T-helper 9 cell (primary cell): ENCODE results near the gene ECE1.

Source experiments
- DNase-seq: peaks from one replicate; pipeline ENCODE4 v3.0.0-alpha.2; 2020

The ECE1 gene

DNA sequence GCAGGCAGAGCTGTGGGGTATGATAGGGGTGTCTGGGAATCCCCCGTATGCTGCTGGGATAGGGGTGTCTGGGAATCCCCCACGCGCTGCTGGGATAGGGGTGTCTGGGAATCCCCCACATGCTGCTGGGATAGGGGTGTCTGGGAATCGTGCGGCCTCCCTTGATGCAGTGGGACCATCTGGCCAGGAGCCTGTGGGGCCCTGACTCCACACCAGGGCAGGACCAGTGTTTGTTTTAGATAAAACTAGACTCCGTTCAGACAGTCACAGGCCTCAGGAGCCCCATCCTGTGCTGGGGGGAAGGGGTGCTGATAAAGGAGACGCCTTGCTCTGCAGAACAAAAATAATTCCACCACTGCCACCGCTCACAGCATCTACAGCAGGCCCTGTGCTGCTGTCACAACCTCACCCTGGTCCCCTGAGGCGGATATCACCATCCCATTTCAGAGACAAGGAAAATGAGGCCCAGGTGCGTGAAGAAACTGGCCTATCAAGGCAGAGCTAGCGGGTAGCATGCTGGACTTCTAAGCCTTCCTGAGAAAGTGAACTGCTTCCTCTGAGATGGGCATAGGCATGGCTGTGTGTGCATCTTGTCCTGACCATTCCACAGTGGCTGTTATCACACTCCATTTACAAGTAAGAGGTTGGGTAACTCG lies 24.0 kb downstream of the ECE1 start:
- DNase-seq, result no peak

GRCh38 chr1:21265644-21266043 lies 24.6 kb downstream of the ECE1 start:
- DNase-seq, result no peak

DNA sequence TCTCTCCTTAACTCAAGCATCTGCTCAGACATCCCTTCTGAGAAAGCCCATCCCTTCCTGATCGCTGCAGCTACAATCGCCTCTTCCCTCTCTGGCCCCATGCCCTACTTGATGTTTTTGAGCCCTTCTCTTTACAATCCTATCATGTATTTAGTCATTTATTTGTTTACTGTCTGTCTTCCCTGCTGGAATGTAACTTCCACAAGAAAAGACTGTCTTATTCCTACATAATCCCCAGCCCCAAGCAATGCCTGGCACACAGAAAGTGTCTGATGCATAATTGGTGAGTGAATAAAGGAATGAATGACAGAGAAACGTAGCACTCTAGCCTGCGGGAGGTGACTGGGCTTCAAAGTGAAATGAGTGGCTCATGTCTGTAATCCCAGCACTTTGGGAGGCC lies 25.4 kb downstream of the ECE1 start:
- no peak for DNase-seq

GRCh38 chr1:21263653-21264225 lies 26.5 kb downstream of the ECE1 start:
- DNase-seq, result no peak

DNA sequence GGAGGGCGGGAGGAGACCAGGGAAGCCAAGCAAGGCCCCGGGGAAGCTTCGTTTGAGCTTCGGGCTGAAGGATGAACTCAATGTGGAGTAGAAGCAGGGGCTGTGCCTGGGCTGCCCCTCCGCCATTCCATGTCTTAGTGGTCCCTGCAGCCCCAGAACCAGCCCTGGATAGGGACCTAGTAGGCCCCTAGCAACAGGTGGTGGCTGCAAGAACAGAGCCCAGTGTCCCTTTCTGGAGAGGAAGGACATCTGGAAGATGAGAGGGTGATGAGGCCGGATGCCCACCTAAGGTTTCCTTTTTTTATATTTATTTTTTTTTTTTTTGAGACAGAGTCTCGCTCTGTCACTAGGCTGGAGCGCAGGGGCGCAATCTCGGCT lies 27.2 kb downstream of the ECE1 start:
- no peak for DNase-seq

DNA sequence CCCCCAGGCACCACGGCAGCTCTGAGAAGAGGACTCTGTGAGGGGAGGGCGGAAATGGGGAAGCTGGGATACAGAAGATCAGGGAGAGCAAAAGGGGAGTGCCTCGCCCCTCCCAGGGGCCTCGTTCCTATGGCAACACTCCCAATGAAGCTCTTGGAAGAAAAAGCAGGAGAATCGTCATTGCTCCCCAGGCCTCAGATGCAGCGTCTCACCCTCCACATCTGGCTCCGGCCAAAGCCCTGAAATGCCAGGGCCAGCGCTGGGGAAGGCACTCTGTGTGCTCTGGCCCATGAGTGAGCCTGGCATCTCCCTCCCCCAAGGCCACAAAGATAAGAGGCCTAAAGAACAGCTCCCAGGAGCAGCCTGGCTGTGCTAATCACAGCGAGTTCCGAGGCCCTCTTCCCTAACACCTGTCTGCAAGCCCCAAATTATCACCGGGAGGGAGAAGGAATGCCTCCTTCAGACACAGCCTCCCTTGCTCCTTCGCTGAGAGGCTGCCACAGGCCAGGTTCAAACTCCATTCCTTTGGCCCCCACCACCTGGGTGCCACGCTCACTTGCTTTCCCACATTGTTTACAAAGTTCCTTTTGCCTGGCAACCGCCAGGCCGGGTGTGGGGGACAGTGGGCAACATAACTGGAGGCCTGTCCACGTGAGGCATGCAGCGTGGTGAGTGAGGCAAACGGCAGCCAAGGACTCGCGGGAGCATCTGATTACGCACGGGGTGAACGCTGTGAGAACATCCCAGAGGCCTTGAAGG lies 27.8 kb downstream of the ECE1 start:
- DNase-seq, result no peak

DNA sequence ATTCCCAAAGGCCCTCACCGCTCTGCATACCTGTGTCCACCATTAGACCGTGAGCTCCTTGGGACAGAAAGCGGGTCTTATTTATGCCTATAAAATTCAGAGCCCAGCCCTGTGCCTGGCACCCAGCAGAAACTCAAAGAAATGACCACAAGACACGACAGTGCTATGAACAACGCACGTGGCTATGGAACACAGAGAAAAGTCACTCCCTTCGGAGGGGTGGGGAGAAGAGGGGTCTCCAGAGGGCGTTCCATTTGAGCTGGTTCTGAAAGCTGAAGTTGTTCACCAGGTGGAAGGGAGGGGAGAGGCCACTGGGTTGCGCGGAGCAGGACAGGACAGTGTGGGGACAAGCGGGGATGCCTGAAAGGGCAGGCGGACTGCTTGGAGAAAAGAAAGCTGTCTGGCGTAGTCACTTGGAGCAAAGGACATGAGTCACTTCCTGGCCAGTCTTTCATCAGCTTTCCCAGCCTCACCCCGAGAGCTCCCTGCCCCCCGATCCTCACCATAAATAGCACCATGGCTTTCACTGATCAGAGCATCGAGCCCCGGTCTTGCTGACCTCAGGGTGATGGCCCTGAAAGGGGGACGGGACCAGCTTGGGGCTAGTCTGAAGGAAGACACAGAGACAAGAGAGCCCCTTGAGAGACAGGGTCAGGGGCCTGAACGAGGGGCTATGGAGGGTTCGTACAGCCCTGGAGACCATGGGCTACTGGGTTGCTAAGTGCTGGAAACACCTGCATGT lies 28.5 kb downstream of the ECE1 start:
- no peak for DNase-seq

GRCh38 chr1:21260405-21261125 lies 29.7 kb downstream of the ECE1 start:
- no peak for DNase-seq

DNA sequence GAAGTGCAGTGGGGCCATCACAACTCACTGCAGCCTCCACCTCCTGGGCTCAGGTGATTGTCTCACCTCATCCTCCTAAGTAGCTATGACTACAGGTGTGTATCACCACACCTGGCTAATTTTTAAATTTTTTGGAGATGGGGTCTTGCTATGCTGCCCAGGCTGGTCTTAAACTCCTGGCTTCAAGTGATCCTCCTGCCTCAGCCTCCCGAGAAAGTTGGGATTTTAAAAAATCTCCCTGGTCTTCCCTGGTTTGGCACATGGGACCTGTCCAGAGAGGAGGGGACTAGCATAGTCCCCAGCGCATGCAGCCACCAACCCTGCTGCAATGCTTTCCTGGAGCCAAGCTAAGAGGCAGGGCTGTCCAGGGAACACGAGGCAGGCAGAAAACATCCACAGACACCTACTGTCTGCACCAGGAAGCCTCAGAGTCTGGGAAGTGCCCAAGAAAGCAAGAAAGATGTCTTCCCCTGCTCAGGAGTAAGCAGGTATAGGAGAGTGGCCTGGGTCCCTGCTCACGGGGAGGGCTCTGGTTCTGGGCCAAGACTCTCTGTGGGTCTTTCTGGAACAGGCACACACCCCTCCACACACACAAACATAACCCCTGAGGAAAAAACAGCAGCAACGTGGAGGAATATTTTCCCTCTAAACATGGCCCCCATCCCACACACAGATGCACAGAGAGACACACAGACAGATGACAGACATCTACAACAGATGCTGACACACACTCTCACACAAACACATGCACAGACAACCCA lies 30.8 kb downstream of the ECE1 start:
- no peak for DNase-seq

DNA sequence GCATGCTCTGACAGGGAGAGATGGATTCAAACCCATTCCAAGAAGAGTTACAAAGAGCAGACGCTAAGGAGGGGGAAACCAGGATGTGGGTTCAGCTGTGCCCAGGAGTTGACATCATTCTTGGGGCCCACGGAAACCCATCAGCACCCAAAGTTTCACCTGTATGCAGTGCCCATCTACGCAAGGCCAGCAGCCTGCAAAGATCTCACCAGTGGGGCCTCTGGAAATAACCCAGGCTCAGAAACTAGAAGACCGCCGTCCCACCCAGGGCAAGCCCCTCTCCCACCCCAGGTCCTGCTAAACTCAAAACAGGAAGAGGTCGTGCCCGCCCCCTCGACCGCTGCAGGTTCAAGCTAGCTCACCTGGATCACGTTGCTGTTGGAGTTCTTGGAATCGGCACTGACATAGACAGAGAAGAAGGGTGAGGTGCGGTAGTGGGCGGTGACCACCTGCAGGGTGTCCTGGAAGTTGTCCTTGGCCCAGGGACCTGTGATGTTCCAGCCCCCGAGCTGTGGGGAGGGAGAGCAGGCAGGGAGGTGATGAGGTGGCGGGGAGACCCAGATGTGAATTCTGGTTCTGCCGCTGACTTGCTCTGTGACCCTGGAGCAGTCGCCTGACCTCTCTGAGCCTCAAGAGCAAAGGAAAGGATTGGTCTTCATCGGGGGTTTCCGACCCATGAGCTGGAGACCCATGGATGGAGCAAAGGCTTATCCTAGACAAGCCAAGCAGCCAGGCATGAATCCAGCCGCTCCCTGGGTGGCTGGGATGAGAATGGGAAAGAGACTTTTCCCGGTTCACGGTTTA lies 31.7 kb downstream of the ECE1 start:
- no peak for DNase-seq

GRCh38 chr1:21257431-21258135 lies 32.7 kb downstream of the ECE1 start:
- DNase-seq, result no peak

- no peak for DNase-seq
These were observed 33.5 kb downstream of the ECE1 start for GRCh38 chr1:21256776-21257175.

GRCh38 chr1:21255943-21256320 lies 34.3 kb downstream of the ECE1 start:
- no peak for DNase-seq

DNA sequence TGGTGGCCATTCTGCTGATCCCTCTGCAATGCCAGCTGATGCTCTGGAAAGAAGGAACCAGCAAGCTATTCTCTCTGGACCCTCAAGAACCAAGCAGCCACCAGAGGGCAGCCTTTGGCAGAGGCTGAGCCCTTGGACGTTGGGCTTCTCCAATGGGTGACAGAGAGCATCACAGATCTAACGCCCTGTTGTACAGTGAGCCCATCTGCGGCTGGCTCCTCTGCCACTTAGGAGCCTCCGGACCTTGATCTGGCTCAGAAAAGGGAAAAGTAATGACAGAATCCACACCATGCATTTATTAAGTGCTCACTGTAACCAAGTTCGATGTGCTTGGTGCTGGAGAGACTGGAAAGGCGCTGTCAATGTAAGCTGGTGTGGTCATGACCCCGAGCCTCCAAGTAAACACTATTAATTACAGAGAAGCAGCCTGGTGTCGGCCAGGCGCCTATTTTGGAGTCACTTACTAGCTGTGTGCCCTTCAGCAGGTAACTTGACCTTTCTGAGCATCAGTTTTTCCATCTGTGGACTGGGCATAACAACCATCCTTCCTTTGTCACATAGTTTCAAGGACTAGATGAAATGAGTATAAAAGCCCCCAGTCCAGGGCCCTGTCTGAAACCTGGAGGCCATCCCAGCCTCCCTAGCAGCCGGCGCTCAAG lies 34.9 kb downstream of the ECE1 start:
- DNase-seq, result peak; percentile 82

DNA sequence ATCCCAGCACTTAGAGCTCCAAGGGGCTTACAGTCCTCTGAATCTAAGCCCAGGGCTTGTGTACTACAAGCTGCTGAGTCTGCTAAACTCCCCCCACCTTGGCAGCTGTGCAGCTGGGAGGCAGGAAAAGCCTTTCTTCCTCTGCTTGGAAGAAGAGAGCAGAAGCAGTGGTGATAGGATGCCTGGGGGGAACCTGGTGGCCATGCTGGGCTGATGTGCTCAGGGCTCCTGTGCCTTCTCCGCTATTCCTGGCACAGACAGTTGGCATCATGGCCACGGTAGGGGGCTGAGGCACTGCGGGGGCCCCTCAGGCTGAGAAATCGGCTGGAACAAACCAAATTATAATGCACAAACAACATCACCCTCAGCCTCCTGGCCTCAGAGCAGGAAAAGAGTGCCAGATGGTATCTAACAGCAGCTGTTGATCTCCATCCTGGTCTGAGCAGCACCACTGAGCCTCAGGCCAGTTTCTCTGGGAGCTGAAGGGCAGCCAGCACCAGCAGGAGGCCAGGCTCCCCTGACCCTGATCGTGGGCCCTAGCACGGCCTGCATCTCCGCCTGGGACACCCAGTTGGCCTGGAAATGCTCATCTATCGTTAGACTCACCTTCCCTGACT lies 35.8 kb downstream of the ECE1 start:
- DNase-seq, result no peak

DNA sequence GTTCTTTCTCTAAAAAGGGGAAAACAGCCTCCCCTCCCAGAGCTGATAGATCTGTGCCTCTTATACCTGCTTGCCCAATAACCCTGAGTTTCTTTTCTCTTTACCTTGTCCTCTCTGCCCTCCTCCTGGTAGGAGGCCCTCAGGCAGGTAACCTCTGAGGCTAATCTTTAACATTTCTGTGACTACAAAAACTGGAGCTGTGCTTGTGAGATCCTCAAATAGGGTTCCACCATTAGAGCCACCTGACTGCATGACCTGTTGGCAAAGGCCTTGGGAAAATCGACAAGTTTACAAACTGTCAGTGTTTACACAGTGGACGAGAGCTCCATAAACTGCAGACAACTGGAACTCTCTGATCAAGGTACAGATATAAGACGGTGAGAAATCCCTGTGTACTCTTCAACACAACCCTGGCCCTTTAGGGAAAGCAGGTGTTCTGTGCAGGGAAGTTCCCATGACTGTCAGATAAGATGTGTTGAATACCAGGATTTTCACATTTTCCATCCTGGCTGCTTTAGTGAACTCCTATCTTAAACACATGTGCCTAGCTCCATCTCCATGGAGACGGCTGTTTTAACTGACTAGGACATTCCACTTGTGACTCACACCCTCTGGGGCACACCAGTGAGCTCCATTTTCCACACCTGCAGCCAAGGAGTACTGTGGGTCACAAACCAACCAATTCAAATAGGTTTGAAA lies 38.3 kb downstream of the ECE1 start:
- DNase-seq, result no peak

DNA sequence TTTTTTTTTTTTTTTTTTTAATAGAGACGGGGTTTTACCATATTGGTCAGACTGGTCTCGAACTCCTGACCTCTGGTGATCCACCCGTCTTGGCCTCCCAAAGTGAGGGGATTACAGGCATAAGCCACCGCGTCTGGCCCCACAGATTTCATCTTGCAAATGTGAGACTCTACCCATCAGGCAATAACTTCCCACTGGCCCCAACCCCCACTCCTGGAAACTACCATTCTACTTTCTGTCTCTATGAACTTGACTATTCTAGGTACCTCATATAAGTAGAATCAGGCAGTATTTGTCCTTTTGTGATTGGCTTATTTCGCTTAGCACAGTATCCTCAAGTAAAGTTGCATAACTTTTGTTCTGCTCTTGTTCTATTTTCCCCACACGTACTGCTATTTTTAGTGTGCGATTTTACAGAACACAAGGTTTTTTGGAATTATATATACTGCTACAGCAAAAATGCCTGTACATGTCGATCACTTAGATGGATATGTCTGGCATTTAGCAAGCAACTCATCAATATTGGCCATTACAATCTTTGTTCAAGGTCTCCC lies 40.2 kb downstream of the ECE1 start:
- DNase-seq, result no peak

DNA sequence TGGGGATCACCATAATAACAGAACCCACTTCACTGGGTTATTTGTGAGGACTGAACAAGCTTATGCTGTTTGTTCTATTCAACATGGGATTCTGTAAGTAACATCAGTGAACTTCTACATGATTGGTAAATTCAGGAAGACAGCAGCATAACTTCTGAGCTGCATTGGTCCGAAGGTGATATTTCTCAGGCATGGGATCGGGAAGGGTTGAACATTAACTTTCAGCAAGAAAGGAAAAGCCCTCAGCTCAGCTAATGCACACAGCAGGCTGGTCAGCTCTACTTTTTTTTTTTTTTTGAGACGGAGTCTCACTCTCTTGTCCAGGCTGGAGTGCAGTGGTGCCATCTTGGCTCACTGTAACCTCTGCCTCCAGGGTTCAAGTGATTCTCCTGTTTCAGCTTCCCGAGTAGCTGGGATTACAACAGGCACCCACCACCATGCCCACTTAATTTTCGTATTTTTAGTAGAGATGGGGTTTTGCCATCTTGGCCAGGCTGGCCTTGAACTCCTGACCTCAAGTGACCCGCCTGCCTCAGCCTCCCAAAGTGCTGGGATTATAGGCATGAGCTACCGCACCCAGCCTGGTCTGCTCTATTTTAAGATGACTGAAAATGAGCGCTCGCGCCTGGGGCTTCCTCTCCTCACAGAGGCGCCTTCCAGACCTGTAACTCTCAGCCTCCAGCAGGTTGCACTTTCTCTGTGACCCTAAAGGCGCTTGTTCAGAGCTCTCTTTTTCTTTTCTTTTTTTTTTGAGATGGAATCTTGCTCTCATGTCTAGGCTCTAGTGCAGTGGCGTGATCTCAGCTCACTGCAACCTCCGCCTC lies 42.2 kb downstream of the ECE1 start:
- no peak for DNase-seq
